GM18505 (cell line): ENCODE measurements around the gene CYB5A.
"Not testable (repeated sequence)": the region's sequence is repeated elsewhere in the genome, so short reads cannot be mapped to it uniquely, and the experiment has no call there.

Source experiments
- ATAC-seq: cut with Tn5 transposase; IDR thresholded peaks from one replicate; pipeline ENCODE4 v1.9.1; 2021; ENCODE audit not compliant: unreplicated experiment
- POLR2A ChIP-seq: IDR thresholded peaks from 4 replicates; pipeline ENCODE4 v1.6.1; 2011; ENCODE audit warnings: borderline replicate concordance; ENCODE audit not compliant: insufficient read depth, insufficient read length; ENCODE audit errors: extremely low read depth

CYB5A gene

DNA sequence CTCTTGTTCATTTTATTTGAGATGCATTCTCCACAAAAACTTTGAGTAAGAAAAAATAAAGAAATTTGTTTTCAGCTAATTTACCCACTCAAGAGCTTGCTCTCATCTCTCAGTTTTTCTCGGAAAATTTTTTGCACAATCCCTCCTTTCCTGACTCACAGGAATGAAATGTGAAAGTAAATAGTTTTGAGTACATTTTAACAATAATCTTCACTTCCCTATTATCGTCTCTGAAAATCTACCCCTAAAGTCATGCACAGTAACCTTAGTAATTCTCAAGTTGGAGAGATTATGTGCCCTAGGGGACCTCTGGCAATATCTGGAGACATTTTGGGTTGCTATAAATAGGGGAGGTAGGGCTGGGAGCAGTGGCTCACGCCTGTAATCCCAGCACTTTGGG, 2.6 kb downstream of the CYB5A start:
- ATAC-seq: no peak
- TF ChIP-seq POLR2A: no peak

DNA sequence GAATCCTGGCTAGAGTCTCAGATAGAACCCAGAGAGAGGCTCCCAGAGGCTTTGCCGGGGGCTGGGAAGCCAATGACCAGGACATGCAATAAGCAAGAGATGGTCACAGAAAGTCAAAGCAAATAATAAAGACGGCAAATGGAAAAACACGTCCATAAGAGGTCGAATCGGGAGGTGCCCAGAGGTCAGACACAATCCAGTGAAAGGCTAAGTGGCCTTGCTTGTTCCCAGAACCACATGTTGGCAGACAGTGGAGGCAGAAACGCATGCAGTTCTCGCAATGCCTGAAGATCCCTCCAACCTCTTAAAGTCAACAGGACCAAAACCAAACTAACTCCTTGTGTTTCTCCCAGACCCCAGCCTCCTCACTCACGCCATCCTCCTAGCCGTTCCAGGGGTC, 3.0 kb downstream of the CYB5A start:
- TF ChIP-seq POLR2A: no peak
- ATAC-seq: no peak

DNA sequence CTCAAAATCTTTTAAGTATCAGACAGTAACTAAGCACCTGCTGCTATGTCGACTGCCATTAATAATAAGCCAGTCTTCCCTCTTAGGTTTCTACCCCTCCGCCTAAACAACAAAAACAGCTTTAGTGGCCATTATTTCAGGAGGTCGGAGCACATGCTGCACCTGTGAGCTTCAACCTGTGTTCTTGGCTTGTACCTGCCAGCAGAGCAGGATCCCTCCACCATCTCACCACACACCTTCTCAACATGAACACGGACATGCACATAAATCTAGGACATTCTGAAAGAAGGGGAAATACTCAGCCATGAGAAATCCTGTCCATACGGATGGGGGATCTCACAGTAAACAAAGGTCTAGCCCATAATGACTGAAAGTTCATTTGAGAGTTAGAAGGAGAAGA, 3.7 kb downstream of the CYB5A start:
- TF ChIP-seq POLR2A: no peak

DNA sequence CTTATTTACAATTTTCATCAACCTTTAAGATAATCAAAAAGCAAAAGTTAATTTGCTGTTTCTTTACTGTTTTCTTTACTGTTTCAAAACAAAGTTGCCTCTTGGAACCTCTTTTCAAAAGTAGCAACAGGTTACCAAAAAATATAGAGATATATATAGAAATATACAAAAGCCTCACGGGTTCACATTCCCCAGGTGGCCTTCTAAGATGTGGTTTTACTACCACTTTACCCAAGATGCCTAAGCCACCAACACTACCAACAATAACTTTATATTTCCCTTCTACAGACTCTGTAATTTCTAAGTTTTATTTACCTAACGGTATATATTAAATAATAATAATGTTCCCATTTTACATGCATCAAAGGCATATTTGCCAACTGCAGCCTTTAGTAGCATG, 4.9 kb downstream of the CYB5A start:
- no peak for ATAC-seq
- TF ChIP-seq POLR2A: no peak

More for the DNA sequence above, 3.7 kb downstream of the CYB5A start:
- no peak for ATAC-seq

DNA sequence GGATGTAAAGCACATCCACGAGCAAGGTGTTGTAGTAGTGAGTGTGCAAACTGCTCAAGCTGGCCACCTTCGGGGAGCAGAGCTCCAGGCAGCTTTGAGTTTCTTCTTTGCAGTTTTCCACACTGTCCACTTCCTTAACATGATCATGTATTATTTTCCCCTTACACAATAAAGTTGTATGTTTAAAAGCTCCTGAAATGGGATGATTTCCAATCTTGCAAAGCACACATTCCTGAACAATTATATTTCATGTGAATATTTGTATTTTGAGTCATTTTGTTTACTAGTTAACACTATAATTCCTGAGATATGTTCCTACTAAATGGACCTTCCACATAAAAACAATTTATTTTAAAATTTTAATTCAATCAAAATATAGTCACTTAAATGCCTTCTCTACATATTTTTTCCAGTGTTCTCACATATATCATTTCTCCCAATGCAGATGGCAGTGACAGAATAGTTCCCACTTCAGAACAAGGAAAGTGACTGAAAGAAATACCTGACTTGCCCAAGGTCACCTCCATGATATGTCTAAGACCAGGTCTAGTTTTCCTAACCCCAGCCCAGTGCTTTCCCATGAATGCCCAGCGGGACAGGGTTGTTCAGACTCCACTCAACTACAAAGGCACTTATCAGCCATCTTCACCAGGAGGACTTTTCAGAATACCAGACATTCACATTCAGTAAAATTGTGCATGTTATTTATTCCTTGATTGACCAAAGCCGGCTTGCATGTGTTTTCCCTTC, 5.5 kb downstream of the CYB5A start:
- ATAC-seq: no peak

DNA sequence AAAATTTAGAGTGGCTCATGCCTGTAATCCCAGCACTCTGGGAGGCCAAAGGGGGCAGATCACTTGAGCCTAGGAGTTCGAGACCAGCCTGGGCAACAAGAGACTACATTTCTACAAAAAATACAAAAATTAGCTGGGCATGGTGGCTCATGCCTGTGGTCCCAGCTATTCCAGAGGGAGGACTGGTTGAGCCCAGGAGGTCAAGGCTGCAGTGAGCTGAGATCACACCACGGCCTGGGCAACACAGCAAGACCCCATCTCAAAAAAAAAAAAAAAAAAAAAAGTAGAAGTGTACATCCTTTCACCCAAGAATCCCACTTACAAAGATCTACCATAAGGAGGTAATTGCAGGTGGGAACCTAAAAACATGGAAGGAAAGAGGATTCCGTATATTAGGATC, 6.2 kb downstream of the CYB5A start:
- ATAC-seq: not testable (repeated sequence)

More for the DNA sequence above, 5.5 kb downstream of the CYB5A start:
- TF ChIP-seq POLR2A: no peak

DNA sequence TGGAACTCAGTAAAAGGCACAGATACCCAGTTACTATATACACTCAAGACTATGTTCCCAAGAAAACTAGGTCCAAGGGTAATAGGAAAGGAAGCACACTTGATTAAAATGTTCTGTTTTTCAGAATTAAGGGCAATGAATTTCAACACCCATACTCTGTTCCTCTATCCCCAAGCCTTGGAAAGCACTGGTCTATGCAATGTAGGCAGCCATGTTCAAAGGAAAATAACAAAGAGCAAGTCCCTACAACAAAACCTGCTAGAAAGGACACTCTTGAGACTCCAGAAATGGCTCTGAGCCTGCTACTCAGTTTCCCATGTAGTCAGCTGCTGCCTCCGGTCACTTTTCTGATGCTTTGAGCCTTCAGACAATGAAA, 6.8 kb downstream of the CYB5A start:
- no peak for ATAC-seq
- TF ChIP-seq POLR2A: no peak

DNA sequence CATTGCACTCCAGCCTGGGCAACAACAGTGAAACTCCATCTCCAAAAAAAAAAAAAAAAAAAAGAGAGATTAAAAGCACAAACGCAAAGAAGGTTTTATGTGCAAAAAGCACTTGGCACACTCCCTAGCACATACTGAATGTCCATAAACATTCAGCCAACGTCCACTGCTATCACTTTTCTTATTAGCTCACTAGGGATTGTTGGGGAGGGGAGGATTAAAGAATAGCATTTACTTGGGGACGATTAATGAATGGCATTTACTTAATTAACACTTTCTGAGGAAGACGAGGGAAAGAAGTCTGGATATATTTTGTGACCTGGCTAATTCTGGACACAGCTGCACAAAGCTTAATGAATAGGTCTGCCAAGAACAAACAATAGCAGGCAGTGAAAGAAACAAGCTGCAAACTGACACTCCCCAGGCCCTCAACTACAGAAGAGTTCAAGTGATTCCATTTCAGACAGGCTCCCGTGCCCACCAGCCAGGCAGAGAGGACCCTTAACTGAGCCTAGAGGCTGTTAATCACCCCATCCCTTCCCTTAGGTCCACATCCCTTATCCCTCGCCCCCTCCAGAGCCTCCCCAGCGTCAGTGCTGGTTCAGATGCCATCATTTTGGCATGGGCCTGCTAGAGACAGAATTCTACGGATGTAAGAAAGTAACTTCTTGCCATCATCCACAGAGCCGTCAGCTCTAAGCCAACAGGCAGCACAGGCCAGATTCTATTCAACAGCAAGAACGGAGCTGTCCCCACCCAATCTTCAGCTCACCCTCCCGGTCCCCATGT, 7.4 kb downstream of the CYB5A start:
- ATAC-seq: no peak
- no peak for TF ChIP-seq POLR2A

DNA sequence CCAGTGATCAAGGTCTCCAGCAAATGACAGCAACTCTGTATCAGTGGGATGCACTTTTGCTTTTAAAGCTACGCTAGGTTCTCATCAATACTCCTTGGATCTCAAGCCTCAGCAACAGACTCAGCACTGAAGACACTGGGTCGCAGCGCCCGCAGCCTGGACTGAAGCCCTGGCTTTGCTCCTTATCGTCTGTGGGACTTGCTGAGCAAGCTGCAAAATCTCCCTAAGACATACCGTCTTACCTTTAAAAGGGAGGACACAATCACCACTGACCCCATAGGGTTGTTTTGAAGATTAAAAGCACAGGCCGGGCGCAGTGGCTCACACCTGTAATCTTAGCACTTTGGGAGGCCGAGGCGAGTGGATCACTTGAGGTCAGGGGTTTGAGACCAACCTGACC, 8.1 kb downstream of the CYB5A start:
- ATAC-seq: no peak
- TF ChIP-seq POLR2A: no peak

DNA sequence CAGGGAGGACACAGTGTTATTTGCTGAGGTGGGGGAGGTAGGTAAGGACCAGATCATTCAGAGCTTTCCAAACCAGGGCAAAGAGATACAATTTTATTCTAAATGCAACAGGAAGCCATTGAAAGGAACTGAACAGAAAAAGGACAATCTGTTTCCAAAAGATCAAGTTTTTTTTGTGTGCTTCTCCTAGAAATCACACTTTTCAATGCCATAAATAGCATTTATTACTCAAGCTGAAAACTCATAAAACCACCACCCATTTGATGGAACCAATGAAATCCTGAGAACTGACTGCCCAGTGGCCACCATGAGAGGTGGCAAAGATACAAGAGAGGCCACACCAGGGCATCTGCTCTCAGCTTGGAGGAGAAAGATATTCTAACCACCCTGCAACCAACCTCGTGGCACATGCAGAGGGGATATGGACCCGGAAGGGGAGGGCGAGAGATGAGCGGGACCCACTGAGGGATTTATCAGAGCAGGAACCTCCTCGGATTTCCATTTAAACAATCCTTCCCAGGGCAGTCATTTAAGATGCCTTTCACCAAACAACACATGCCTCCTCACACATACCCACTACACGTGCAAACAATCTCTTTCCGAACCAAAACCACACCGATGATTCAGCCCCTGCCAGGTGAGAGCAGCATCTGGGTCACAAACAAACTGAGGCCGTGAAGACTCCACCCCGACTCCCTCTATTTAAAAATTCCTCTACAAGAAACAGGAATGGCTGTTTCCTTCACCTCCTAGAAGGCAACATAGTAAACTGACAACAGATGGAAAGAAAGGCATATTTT, 8.8 kb downstream of the CYB5A start:
- no peak for TF ChIP-seq POLR2A
- ATAC-seq: no peak

DNA sequence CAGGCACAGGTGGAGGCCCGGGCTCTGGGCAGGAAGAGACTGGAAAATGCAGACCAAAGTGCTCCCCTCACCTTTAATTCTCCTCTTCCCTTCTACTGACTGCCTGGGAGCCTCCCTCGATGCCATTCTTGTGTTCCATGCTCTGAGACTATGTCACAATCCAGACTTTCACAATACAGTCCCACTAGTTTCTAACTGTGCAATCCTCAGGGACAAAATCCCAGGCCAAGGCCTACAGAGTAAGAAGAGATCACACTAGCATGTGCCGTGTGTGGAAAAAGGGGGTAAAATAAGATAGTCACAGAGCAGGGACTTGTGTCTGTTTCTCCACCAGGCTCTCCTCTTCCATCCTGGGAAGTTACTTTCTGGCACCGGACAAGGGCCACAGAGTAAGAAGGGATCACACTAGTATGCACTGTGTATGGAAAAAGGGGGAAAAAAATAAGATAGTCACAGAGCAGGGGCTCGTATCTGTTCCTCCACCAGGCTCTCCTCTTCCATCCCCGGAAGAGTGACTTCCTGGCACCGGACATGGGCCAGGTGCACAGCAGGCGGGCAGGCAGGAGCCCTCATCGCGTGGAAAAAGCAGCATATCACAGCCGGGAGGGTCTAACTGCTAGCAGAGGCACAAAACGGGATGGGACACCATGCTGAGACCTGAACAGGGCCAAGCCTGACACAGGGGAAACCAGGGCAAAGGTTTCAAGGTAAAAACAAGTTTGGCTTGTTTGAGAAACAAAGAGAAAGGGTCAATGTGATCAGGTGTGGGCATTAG, 9.6 kb downstream of the CYB5A start:
- no peak for ATAC-seq
- no peak for TF ChIP-seq POLR2A

DNA sequence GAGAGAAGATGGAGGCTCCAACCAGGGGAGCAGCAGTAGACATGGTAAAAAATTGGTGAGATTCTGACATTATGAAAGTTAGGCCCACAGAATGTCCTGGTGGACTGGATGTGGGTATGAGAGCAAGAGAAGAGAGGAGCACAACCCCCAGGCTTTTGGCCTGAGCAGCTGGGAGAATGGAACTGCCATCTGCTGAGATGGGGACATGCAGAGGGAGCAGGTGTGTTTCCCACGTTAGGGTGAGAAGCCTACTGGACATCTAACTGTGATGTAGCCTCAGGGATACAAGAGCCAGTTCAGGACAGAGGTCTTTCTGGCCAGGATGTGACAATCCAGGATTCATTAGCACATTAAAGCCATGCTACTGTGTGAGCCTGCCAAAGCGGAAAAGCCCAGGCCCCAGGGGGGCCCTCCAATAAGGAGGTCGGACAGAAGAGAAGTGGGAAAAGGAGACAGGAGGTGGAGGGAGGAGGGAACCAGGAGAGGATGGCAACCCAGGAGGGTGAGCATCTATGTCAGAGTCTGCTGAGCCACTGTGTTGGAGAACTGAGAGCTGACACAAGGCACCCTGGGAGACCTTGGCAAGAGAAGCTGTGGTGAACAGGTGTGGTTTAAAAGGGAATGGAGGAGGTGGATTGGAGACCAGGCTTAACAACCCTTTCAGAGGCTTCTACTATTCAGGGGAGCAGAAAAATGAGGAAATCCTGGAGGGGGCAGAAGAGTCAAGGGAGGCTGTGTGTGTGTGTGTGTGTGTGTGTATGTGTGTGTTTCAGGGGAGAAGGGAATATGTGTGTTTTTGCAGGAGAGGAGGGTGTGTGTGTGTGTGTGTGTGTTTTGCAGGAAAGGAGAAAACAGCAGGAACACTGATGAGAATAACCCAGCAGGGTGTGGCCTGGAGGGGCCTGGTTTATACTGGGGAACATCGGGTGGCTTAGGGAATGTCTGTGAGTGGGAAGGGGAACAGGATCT, 10.5 kb downstream of the CYB5A start:
- TF ChIP-seq POLR2A: no peak
- no peak for ATAC-seq
